OCI-LY7 (cell line): ENCODE measurements around the gene UPK3A. TPM values are rescaled to one million over a fixed set of nuclear protein-coding genes. Genes with fewer than 3 reads are reported as not detected.

Source experiments
- BruUV-seq: library from RNA; stranded (reverse); fragments of 400-500 nt; replicated peaks from 2 replicates; lab custom pipeline; 2021; lab: Mats Ljungman, UMichigan
- CTCF ChIA-PET: fragments of 300-600 bp; sonication (Branson Sonifier 250); formaldehyde crosslinking; loops from one replicate; lab custom pipeline; 2022; ENCODE audit warnings: antibody characterized with exemption; ENCODE audit not compliant: unreplicated experiment; lab: Charles Lee
- POLR2A ChIA-PET: fragments of 300-600 bp; sonication (Branson Sonifier 250); formaldehyde crosslinking; loops from one replicate; lab custom pipeline; 2022; ENCODE audit warnings: antibody characterized with exemption; lab: Charles Lee
- DNase-seq: peaks from one replicate; pipeline ENCODE4 v3.0.0-alpha.2; 2015; ENCODE audit warnings: low spot score
- H2AFZ ChIP-seq: fragments of 200-600 bp; sonication (generic), shearing (Covaris generic); 2 replicates; pipeline ENCODE4 v1.6.1; 2014; ENCODE audit warnings: mild to moderate bottlenecking, antibody characterized with exemption, low read length, moderate library complexity
- H3K27ac ChIP-seq: fragments of 200-600 bp; sonication (generic); 2 replicates; pipeline ENCODE4 v1.5.1; 2014; ENCODE audit warnings: mixed run types, low read depth, mild to moderate bottlenecking, moderate library complexity, low read length, inconsistent platforms; ENCODE audit not compliant: poor library complexity, severe bottlenecking
- H3K36me3 ChIP-seq: fragments of 200-600 bp; sonication (generic); 2 replicates; pipeline ENCODE4 v1.6.1; 2014; ENCODE audit warnings: mild to moderate bottlenecking, antibody characterized with exemption, low read length, moderate library complexity, mixed read lengths; ENCODE audit not compliant: insufficient read depth
- H3K4me1 ChIP-seq: fragments of 200-600 bp; sonication (generic); 2 replicates; pipeline ENCODE4 v1.5.1; 2014; ENCODE audit warnings: mild to moderate bottlenecking, low read length; ENCODE audit not compliant: insufficient read depth, poor library complexity, severe bottlenecking
- H3K4me2 ChIP-seq: fragments of 200-600 bp; sonication (generic); 2 replicates; pipeline ENCODE4 v1.6.1; 2014; ENCODE audit warnings: mild to moderate bottlenecking, low read length
- H3K4me3 ChIP-seq: fragments of 200-600 bp; sonication (generic); 2 replicates; pipeline ENCODE4 v1.5.1; 2014; ENCODE audit warnings: mild to moderate bottlenecking, low read depth, low read length; ENCODE audit not compliant: poor library complexity, severe bottlenecking
- H3K79me2 ChIP-seq: fragments of 200-600 bp; sonication (generic); 2 replicates; pipeline ENCODE4 v1.6.1; 2016; ENCODE audit warnings: low read depth, mild to moderate bottlenecking, low read length, moderate library complexity, mixed read lengths; ENCODE audit not compliant: insufficient read depth
- H3K9me2 ChIP-seq: fragments of 200-600 bp; sonication (generic); 2 replicates; pipeline ENCODE4 v1.6.1; 2016; ENCODE audit warnings: mild to moderate bottlenecking, low read length, mixed read lengths; ENCODE audit not compliant: insufficient read depth
- H3K9me3 ChIP-seq: fragments of 200-600 bp; sonication (generic); 2 replicates; pipeline ENCODE4 v1.6.1; 2014; ENCODE audit warnings: mild to moderate bottlenecking, mixed run types, low read length, mixed read lengths
- H4K20me1 ChIP-seq: fragments of 200-600 bp; sonication (generic); 2 replicates; pipeline ENCODE4 v1.6.1; 2014; ENCODE audit warnings: mild to moderate bottlenecking, antibody characterized with exemption, low read length, moderate library complexity, mixed read lengths; ENCODE audit not compliant: insufficient read depth
- CTCF ChIP-seq: fragments of 200-600 bp; sonication (generic); conservative IDR thresholded peaks from 2 replicates; pipeline ENCODE4 v1.5.1; 2014; ENCODE audit warnings: mild to moderate bottlenecking, antibody characterized with exemption, low read length, moderate library complexity, mixed read lengths
- EZH2phosphoT487 ChIP-seq: fragments of 200-600 bp; sonication (generic); IDR thresholded peaks from 2 replicates; pipeline ENCODE4 v1.6.1; 2018; ENCODE audit warnings: low read depth, borderline replicate concordance, mild to moderate bottlenecking, mixed run types, antibody characterized with exemption, low read length, moderate library complexity, mixed read lengths
- intact Hi-C: fragments of 100-400 bp; cut with micrococcal nuclease; formaldehyde crosslinking; loops from one replicate; pipeline ENCODE4 v1.10.0; 2022; ENCODE audit not compliant: unreplicated experiment
- total RNA-seq, 2 experiments: library from RNA; depleted of rRNA in 1 of 2; stranded (reverse); fragments of >200 nt in 1 of 2; shearing (Covaris generic) in 1 of 2; gene quantifications; 2 replicates each; pipeline ENCODE4 v1.2.3, GENCODE V29; 2014 to 2022

UPK3A gene
- total RNA-seq, 2 experiments from 2014 or later, result not detected

GRCh38 chr22:45320357-45320976 is 35.7 kb downstream of the UPK3A start:
- Histone ChIP-seq H3K36me3 (peaks cover 33% of the 10 kb centered on the region), H4K20me1 (peaks cover 9% of the 10 kb centered on the region), H3K79me2 (peaks cover 39% of the 10 kb centered on the region; the same call in 1 of the 2 replicates), H3K4me1 (peaks cover 20% of the 10 kb centered on the region), H3K4me2 (no peak overlapping the region), H3K9me3 (no peaks in the 10 kb centered on the region), H3K27ac (no peak overlapping the region), H3K9me2 (no peaks in the 10 kb centered on the region), H3K4me3 (no peak overlapping the region), H2AFZ (no peak overlapping the region)
- TF ChIP-seq CTCF, result no peak
- ChIA-PET CTCF (no interaction called here), POLR2A (no interaction called here)
- BruUV-seq, result no TSS peak
- DNase-seq, result no peak
- intact Hi-C loops, result no loop called here

- no peak overlapping the region for H3K4me2 ChIP-seq
- peaks cover 20% of the 10 kb centered on the region for H3K4me1 ChIP-seq
- peaks cover 42% of the 10 kb centered on the region for H3K36me3 ChIP-seq
- no peak overlapping the region for H3K4me3 ChIP-seq
- peaks cover 9% of the 10 kb centered on the region for H4K20me1 ChIP-seq
- ChIA-PET CTCF (no interaction called here), POLR2A (no interaction called here)
- BruUV-seq, result no TSS peak
- no peaks in the 10 kb centered on the region for H3K9me2 ChIP-seq
- intact Hi-C loops, result no loop called here
- no peak overlapping the region for H3K27ac ChIP-seq
- DNase-seq, result no peak
- H2AFZ ChIP-seq, result no peak overlapping the region
- TF ChIP-seq CTCF (no peak), EZH2phosphoT487 (no peak)
- H3K9me3 ChIP-seq, result no peaks in the 10 kb centered on the region
- peaks cover 39% of the 10 kb centered on the region; the same call in 1 of the 2 replicates for H3K79me2 ChIP-seq
Observed at GRCh38 chr22:45321827-45322226, 37.1 kb downstream of the UPK3A start.

GRCh38 chr22:45322873-45323525 is 38.2 kb downstream of the UPK3A start:
- H3K79me2 ChIP-seq, result peaks cover 35% of the 10 kb centered on the region; the same call in 1 of the 2 replicates
- H3K4me2 ChIP-seq, result no peak overlapping the region
- no peaks in the 10 kb centered on the region for H3K9me2 ChIP-seq
- H3K4me1 ChIP-seq, result peaks cover 15% of the 10 kb centered on the region
- H3K36me3 ChIP-seq, result peaks cover 52% of the 10 kb centered on the region
- POLR2A ChIA-PET, result no interaction called here
- BruUV-seq, result no TSS peak
- intact Hi-C loops, result no loop called here
- H4K20me1 ChIP-seq, result peaks cover 7% of the 10 kb centered on the region
- TF ChIP-seq EZH2phosphoT487, result no peak
- TF ChIP-seq CTCF, result no peak
- no peaks in the 10 kb centered on the region for H3K9me3 ChIP-seq
- H3K4me3 ChIP-seq, result no peak overlapping the region
- CTCF ChIA-PET, result interaction anchor here (0.6 kb wide), 1 partner anchor 16 kb away, joined by 4 read pairs; no protein-coding TSS in a partner anchor
- H3K27ac ChIP-seq, result no peak overlapping the region
- no peak overlapping the region for H2AFZ ChIP-seq
- no peak for DNase-seq
